Loucy (cell line): ENCODE results near the gene STX16.

ENCODE experiments used
- EZH2phosphoT487 ChIP-seq: fragments of 200-600 bp; IDR thresholded peaks from 2 replicates; pipeline ENCODE4 v1.6.1; 2018; ENCODE audit warnings: antibody characterized with exemption, mild to moderate bottlenecking, moderate library complexity, borderline replicate concordance
- TF ChIP-seq, protein P1 (sequence below): fragments of 200-600 bp; sonication (generic); conservative IDR thresholded peaks from 2 replicates; pipeline ENCODE4 v1.5.1; 2014; ENCODE audit warnings: mild to moderate bottlenecking, antibody characterized with exemption, low read length

DNA sequence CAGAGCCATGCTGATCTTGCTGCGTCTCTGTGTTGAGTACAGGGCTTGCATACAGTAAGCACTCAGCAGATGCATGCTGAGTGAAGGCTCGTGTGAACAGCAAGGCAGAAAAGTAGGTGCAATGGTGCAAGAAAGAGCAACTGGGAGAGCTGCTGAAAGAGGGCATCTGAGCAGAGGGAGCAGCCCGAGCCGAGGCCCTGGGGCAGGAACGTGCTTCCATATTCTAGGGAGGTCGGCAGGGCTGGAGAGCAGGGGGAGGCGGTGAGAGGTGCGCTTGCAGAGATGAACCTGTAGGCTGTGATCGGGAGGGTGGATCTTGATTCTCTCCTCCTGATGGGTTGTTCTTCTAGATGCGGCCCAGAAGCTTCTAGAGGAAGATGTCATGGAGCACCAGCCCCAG lies 26.4 kb upstream of the STX16 start:
- TF ChIP-seq, protein P1, sequence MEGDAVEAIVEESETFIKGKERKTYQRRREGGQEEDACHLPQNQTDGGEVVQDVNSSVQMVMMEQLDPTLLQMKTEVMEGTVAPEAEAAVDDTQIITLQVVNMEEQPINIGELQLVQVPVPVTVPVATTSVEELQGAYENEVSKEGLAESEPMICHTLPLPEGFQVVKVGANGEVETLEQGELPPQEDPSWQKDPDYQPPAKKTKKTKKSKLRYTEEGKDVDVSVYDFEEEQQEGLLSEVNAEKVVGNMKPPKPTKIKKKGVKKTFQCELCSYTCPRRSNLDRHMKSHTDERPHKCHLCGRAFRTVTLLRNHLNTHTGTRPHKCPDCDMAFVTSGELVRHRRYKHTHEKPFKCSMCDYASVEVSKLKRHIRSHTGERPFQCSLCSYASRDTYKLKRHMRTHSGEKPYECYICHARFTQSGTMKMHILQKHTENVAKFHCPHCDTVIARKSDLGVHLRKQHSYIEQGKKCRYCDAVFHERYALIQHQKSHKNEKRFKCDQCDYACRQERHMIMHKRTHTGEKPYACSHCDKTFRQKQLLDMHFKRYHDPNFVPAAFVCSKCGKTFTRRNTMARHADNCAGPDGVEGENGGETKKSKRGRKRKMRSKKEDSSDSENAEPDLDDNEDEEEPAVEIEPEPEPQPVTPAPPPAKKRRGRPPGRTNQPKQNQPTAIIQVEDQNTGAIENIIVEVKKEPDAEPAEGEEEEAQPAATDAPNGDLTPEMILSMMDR, result no peak
- TF ChIP-seq EZH2phosphoT487, result no peak
